ENCODE measurements around the gene ST3GAL3.

DNA sequence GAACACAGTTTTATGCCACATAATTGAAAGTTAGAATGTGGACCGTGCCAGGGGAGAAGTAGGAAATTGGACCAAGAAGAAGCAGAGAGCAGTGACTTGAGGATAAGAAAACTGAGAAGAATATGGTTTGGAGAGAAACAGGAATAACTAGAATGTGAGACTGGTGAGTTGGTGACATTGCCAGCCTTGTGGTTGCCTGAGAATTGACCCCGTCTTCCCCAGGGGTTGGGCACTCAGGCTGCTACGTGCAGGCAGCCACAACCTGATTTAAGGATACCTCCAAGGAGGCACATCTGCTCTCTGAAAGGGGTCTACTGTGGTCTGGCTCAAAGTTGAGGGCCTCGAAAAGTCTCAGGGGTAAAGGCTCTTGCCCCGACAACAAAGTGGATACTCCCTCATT, 114.1 kb downstream of the ST3GAL3 start:
- TF ChIP-seq TAF1 (IDR thresholded peaks at IDR 0.05; ENCODE audit: borderline replicate concordance, low read depth, low read length) (no peak), POLR2AphosphoS5 (IDR thresholded peaks at IDR 0.05; ENCODE audit: low read depth, low read length) (no peak), CHD2 (IDR thresholded peaks at IDR 0.05; ENCODE audit: low read length, partially characterized antibody) (no peak), YY1 (IDR thresholded peaks at IDR 0.05; ENCODE audit: low read depth) (no peak), EP300 (IDR thresholded peaks at IDR 0.05; ENCODE audit: borderline replicate concordance in 1 of 2, low read depth in 1 of 2, low read length in 1 of 2) (no peak), GABPA (IDR thresholded peaks at IDR 0.05; ENCODE audit: low read depth) (no peak), EZH2phosphoT487 (IDR thresholded peaks at IDR 0.05; ENCODE audit: borderline replicate concordance, low read depth) (no peak), ZBTB33 (IDR thresholded peaks at IDR 0.05; ENCODE audit: borderline replicate concordance, low read depth) (no peak)
- TF ChIP-seq, protein P1, sequence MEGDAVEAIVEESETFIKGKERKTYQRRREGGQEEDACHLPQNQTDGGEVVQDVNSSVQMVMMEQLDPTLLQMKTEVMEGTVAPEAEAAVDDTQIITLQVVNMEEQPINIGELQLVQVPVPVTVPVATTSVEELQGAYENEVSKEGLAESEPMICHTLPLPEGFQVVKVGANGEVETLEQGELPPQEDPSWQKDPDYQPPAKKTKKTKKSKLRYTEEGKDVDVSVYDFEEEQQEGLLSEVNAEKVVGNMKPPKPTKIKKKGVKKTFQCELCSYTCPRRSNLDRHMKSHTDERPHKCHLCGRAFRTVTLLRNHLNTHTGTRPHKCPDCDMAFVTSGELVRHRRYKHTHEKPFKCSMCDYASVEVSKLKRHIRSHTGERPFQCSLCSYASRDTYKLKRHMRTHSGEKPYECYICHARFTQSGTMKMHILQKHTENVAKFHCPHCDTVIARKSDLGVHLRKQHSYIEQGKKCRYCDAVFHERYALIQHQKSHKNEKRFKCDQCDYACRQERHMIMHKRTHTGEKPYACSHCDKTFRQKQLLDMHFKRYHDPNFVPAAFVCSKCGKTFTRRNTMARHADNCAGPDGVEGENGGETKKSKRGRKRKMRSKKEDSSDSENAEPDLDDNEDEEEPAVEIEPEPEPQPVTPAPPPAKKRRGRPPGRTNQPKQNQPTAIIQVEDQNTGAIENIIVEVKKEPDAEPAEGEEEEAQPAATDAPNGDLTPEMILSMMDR (IDR thresholded peaks at IDR 0.05) = no peak
- TF ChIP-seq, protein P2, sequence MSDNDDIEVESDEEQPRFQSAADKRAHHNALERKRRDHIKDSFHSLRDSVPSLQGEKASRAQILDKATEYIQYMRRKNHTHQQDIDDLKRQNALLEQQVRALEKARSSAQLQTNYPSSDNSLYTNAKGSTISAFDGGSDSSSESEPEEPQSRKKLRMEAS (IDR thresholded peaks at IDR 0.05; ENCODE audit: low read depth) = no peak

Data from SK-N-SH (cell line).